HG03342 (cell line): Measurements from ENCODE around the gene SLC15A1.
"Not testable (repeated sequence)": the region's sequence is repeated elsewhere in the genome, so short reads cannot be mapped to it uniquely, and the experiment has no call there.

ENCODE experiments used
- ATAC-seq: cut with Tn5 transposase; IDR thresholded peaks from one replicate; pipeline ENCODE4 v1.9.1; 2021; ENCODE audit warnings: mild to moderate bottlenecking, moderate library complexity; ENCODE audit not compliant: unreplicated experiment

Gene SLC15A1

DNA sequence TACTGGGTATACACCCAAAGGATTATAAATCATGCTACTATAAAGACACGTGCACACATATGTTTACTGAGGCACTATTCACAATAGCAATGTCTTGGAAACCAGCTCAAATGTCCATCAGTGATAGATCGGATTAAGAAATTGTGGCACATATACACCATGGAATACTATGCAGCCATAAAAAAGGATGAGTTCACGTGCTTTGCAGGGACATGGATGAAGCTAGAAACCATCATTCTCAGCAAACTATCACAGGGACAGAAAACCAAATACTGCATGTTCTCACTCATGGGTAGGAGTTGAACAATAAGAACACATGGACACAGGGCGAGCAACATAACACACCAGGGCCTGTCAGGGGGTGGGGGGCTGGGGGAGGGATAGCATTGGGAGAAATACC lies 2.0 kb upstream of the SLC15A1 start:
- ATAC-seq = not testable (repeated sequence)

DNA sequence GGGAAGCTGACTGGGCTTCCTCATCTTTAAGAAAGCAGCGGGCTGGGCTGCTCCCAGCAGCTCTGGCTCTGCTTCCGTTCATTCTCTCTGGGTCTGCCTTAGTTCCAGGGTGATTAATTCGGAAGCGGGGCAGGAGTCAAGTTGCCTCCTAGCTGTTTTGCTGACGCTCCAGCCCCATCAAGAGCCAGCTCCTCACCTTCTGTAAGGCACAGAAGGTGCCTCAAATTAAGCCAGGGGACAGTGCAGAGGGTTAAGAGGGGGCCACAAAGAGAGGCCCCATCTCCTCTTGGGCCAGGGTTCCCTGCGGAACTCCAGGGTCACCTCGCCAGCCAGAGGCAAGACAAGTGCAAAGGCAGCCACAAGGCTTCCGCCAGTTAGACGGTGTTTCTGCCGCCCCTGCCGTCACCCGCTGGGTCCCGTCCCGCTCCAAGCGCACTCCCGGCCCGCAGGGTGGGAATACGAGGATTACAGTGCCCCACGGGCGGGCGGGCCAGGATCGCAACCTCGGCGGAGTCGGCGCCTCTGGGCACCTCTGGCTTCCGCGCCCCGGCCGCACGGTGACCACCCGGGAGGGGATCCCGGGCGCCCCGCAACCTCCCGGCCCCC lies 508 bp downstream of the SLC15A1 start:
- ATAC-seq = no peak

- ATAC-seq = no peak
Observed at GRCh38 chr13:98751367-98751782, 1.1 kb downstream of the SLC15A1 start.

GRCh38 chr13:98749501-98749900 lies 3.0 kb downstream of the SLC15A1 start:
- ATAC-seq = no peak

GRCh38 chr13:98746968-98747367 lies 5.5 kb downstream of the SLC15A1 start:
- no peak for ATAC-seq

- ATAC-seq = no peak
Observed at GRCh38 chr13:98743377-98743776, 9.1 kb downstream of the SLC15A1 start.

GRCh38 chr13:98742961-98743360 lies 9.5 kb downstream of the SLC15A1 start:
- ATAC-seq = no peak

- no peak for ATAC-seq
Observed at GRCh38 chr13:98741741-98742435, 10.6 kb downstream of the SLC15A1 start.

- no peak for ATAC-seq
Observed at GRCh38 chr13:98740131-98740530, 12.3 kb downstream of the SLC15A1 start.

DNA sequence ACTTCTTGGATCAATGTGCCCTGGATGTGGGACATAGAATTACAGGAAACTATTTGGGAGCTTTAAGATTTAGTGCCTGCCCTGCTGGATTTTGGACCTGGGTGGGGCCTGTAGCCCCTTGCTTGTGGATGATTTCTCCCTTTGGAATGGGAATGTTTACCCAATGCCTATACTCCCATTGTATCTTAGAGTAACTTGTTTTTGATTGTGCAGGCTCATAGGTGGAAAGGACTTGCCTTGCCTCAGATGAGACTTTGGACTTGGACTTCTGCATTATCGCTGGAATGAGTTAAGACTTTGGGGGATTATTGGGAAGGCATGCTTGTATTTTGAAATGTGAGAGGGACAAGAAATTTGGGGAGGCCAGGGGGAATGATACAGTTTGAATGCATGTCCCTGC lies 13.5 kb downstream of the SLC15A1 start:
- no peak for ATAC-seq

GRCh38 chr13:98738213-98738612 lies 14.3 kb downstream of the SLC15A1 start:
- no peak for ATAC-seq

DNA sequence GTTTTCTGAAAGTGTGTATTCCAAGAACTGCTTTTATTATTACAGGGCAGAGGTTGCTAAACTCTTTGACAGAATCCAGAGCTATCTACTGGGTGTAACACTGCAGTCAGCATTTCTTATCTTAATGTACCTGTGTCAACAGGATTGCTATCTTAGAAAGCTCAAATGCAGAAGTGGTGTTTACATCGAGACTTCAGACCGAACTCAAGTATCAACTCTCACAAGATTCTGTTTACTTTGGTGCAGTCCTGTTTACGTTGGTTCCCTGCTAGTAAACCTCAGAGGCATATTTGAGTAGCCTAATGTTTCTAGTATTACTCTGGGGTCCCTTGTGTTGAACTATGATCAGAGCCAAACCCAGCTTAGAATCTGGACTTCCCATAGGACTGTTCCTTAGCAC lies 20.5 kb downstream of the SLC15A1 start:
- no peak for ATAC-seq

DNA sequence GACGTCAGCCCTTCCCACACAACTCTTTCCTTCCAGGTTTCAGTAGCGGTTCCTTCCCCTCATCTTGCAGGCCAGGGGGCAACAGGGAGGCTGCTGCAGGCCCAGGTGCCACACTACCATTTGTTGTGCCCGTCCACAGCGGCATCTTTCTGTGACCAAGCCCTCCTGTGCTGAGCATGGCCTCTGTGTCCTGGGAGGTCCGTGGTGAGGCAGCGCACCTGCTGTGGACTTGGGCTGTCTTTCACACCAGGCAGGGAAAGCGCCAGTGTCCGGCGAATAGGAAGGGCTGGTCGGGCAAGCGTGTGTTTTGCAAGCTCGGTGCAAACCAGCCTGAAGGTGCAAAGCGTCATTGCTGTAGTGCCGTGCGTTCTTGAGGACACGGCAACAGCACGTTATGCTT lies 21.4 kb downstream of the SLC15A1 start:
- no peak for ATAC-seq

DNA sequence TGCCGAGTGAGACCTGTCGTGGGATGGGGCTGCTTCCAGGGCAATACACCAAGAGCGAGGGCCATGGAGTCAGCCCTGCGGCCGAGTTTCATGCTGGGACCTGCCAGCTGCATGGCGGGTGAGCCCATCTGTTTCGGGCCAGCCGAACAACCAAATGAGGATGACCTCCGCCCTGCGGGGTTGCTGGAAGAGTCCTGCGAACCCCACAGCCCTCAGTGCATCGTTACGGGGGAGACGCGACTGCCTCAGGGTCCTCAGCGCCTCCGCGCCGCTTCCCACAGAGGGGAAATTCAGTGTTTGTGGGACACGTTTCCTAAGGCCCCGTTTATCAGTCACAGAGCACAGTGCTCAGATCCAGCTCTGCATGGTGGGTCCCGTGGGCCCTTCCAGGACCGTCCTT lies 22.0 kb downstream of the SLC15A1 start:
- no peak for ATAC-seq

- ATAC-seq = no peak
Observed at GRCh38 chr13:98729658-98730057, 22.8 kb downstream of the SLC15A1 start.

- ATAC-seq = no peak
Observed at GRCh38 chr13:98722958-98723357, 29.5 kb downstream of the SLC15A1 start.

GRCh38 chr13:98721825-98722510 lies 30.5 kb downstream of the SLC15A1 start:
- ATAC-seq = no peak

DNA sequence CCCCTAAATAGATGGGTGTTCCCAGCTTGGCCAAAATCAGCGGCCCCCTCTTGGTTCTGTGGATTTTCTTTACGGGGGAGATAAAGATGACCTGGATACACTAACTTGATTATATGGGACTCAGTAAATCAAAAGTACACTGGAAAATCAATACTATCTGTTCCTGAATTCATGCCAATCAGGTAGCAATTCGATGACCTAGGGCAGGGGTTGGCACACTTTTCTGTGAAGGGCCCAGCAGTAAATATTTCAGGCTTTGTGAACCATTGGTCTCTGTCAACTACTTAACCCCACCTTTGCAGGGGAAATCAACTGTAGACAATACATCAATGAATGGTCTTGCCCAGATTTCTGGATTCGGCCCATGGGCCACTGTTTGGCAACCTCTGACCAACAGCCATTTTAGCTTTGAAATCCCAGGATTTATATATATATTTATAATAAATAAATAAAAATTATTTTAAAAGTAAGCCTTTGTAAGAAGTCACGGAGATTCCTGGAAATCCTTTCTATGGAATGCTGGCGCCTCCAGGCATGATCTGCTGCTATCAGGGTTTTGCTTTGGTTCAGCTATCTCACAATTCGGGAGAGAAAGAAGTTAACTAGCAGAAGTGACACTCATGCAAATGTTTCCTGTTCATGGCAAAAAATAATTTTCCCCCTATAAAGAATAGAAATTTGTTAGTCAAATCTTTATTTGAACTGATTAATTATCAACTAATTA lies 32.8 kb downstream of the SLC15A1 start:
- ATAC-seq = no peak

- ATAC-seq = no peak
Observed at GRCh38 chr13:98717891-98718290, 34.6 kb downstream of the SLC15A1 start.

DNA sequence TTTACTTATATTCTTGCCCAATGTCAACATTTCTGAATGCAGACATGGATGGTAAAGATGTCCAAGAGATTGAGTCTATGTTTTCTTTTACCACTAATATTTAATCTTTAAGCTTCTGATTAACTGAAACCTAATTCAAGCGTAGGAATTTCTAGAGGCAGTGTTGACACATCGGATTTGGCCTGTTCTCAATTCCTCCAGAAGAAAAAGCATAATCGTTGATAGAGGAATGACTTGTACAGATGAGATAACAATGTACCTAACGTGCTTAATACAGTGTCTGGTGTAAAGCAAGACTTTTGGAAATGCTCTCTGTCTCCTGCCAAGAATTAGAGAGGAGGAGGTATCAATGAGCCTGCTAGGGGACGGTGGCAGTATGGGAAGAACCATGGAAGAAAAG lies 35.2 kb downstream of the SLC15A1 start:
- no peak for ATAC-seq

GRCh38 chr13:98710521-98710920 lies 42.0 kb downstream of the SLC15A1 start:
- ATAC-seq = no peak
